Upper lobe of right lung (tissue), 1 donor: ENCODE results near the gene WRAP53. TPM values are rescaled to one million over a fixed set of nuclear protein-coding genes. Genes with fewer than 3 reads are reported as not detected.

ENCODE experiments used
- ATAC-seq: fragments of 200-7000 bp; cut with Tn5 transposase; one replicate; pipeline ENCODE4 v1.9.1; 2020; ENCODE audit warnings: mild to moderate bottlenecking, moderate library complexity
- DNase-seq: peaks from one replicate; pipeline ENCODE4 v3.0.0-alpha.2; 2020
- H3K27ac ChIP-seq: fragments of 200-600 bp; one replicate; pipeline ENCODE4 v1.8.0; 2022
- H3K27me3 ChIP-seq: fragments of 200-600 bp; one replicate; pipeline ENCODE4 v1.8.0; 2022; ENCODE audit warnings: mild to moderate bottlenecking
- H3K36me3 ChIP-seq: fragments of 200-600 bp; one replicate; pipeline ENCODE4 v1.8.0; 2022
- H3K4me1 ChIP-seq: fragments of 200-600 bp; one replicate; pipeline ENCODE4 v1.8.0; 2022
- H3K4me3 ChIP-seq: fragments of 200-600 bp; one replicate; pipeline ENCODE4 v1.8.0; 2022; ENCODE audit warnings: mild to moderate bottlenecking
- H3K9me3 ChIP-seq: fragments of 200-600 bp; one replicate; pipeline ENCODE4 v1.8.0; 2022
- CTCF ChIP-seq: fragments of 200-600 bp; IDR thresholded peaks from one replicate; pipeline ENCODE4 v1.8.0; 2022; ENCODE audit warnings: antibody characterized with exemption
- intact Hi-C: fragments of 100-400 bp; cut with DNase I; formaldehyde crosslinking; loops from one replicate; pipeline ENCODE4 v1.11.0; 2022
- total RNA-seq: library from RNA; stranded (reverse); fragmentation: NEBNext Ultra II Directional; extraction: Animal tissue kit (Norgen Biotek cat#: 25700); gene quantifications from one replicate; pipeline ENCODE4 v1.2.1, GENCODE V29; 2021
- donor health status: DM: no; HTN: yes; CAD: no; lungs with severe emphysema.

WRAP53 gene
- total RNA-seq, 1 donor from 2014 or later, result 5.7 TPM

GRCh38 chr17:7710301-7710700, 22.0 kb downstream of the WRAP53 start:
- H3K27me3 ChIP-seq, result peaks cover 61% of the 10 kb centered on the region
- TF ChIP-seq CTCF, result no peak

DNA sequence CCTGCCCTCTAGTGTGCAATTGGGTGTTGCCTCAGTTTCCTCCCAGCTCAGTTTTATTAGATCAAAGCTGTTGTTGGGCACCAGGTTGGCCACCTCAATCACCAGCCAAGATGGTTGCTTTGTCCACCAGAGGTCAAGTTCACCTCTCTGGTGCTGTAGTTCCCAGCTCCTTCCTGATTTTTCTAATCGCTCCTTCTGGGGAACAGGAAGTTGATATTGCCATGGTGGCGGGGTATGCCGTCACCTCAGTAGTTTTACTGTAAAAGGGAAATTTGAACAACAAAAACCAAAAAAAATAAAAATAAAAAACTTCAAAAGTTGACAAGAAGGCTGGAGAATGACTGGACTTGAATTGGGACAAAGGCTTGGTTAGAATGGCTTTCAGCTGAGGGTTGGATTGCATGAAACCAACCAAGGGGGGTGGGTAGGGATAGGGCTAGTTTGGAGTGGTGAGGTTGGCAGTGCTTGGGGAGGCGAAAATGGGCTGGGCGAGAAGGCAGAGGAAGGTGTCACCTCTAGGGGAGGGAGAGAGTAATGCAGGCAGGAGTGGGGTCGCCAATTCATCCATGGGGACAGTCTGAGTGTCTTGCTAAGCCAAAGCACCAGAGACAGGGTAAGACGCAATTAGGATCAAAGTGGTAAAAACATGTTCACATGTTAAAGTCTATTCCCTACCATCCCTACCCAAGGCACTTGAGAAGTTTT, 22.9 kb downstream of the WRAP53 start:
- intact Hi-C loops, result no loop called here
- no peak for TF ChIP-seq CTCF

More at GRCh38 chr17:7710301-7710700, 22.0 kb downstream of the WRAP53 start:
- H3K4me1 ChIP-seq, result peaks cover 2% of the 10 kb centered on the region
- intact Hi-C loops, result no loop called here
- no peak overlapping the region for H3K4me3 ChIP-seq
- ATAC-seq (peak; percentile 28), DNase-seq (no peak)
- no peaks in the 10 kb centered on the region for H3K36me3 ChIP-seq
- H3K27ac ChIP-seq, result no peak overlapping the region
- H3K9me3 ChIP-seq, result no peaks in the 10 kb centered on the region

DNA sequence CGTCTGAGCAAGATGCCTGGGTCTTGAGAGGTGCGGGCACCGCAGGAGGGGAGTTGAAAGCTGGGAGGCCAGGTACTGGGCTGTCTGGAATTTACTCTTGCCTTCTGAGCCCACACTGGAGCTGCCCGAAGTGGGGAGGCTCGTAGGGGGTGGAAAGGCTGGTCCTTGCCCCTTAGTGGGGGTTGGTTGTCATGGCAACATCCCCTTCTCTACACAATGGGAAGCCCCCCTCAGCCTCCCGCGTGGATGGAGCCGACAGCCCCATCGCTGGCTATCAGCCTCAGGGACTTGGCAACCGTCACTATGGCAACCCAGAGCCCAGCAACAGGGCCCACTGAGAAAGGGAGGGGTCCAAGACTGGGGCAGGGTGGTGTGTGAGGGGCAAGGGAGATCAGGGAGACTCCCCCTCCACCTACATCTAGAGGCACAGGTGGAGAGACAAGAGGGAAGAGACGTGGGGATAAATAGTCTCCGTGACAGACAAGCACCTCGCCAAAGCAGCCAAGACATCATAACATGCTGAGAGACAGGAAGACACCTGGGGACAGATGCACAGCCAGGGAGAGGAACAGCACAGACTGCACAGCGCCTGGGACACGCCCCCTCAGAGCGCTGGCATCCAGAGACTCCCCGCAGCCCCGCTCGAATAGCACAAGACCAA, 24.0 kb downstream of the WRAP53 start:
- Histone ChIP-seq H3K4me1 (peaks cover 6% of the 10 kb centered on the region), H3K4me3 (no peak overlapping the region), H3K27ac (no peak overlapping the region), H3K36me3 (no peaks in the 10 kb centered on the region), H3K27me3 (peaks cover 57% of the 10 kb centered on the region), H3K9me3 (no peaks in the 10 kb centered on the region)
- DNase-seq (no peak), ATAC-seq (no peak)
- intact Hi-C loops, result no loop called here
- TF ChIP-seq CTCF, result no peak

More for the DNA sequence above, 22.9 kb downstream of the WRAP53 start:
- DNase-seq, result no peak
- H3K9me3 ChIP-seq, result no peaks in the 10 kb centered on the region
- no peak for ATAC-seq
- no peaks in the 10 kb centered on the region for H3K36me3 ChIP-seq
- H3K27ac ChIP-seq, result no peak overlapping the region
- no peaks in the 10 kb centered on the region for H3K4me1 ChIP-seq
- H3K4me3 ChIP-seq, result no peak overlapping the region
- H3K27me3 ChIP-seq, result peaks cover 61% of the 10 kb centered on the region

DNA sequence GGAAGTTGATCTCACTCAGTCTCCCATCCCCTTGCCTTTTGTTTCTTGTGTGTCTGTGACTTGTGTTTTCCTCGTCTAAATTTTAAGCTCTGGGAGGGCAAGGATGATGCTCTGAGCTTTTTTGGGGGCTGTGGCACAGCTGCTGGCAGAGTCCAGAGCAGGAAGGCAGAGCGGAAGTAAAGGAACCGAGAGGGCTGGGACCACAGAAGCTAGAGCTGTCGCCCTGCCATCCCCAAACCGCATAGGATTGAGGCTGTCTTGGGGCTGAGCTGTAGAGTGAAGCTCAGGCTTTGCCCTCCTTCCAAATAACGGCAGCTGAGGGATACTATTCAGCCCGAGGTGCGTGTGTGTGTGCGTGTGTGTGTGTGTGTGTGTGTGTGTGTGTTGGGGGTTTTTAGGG, 25.5 kb downstream of the WRAP53 start:
- no peak overlapping the region for H3K27ac ChIP-seq
- TF ChIP-seq CTCF, result no peak
- H3K27me3 ChIP-seq, result peaks cover 44% of the 10 kb centered on the region
- H3K36me3 ChIP-seq, result no peaks in the 10 kb centered on the region
- no peak for DNase-seq
- H3K4me1 ChIP-seq, result peaks cover 6% of the 10 kb centered on the region
- no peak for ATAC-seq
- intact Hi-C loops, result no loop called here
- no peaks in the 10 kb centered on the region for H3K9me3 ChIP-seq
- no peak overlapping the region for H3K4me3 ChIP-seq

DNA sequence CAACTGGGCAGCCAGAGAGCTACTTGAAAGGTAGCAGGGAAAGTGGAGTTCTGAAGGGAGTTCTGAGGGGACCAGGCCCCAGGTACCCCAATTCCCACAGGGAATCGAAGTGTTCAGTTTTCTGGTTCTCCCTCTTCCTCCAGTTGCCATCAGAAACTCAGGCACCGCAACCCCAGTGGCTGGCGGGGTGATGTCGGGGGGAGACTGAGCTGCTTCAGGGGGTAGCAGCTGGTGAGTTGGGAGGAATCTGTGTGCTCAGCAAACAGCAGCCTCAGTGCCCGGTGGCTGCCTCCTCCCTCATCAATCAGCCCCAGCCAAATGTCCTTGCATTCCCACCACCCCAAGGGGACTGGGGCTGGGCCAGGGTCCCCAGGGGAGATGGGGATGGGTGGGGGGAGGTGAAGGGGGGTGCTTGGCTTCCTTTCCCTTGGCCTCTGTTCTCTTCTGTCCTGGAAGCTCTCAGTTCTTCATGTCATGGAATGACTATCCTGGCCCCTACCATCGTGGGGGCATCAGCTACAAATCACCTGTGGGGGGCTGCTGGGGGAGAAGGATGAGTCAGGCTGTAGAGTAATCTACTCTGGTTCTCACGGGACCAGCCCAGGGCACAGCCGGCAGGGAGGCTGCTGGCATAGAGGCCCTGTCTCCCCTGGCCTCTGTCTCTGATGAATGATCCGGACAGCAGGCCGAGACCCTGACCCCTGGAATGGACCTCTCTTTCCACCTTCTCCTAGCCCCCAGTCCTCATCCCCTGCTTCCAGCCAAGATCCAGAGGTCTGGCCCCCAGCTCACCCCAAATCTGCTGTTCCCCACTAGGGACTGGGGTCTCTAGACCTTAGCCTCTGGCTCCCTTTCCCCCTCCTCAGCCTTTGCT, 26.7 kb downstream of the WRAP53 start:
- no peak for ATAC-seq
- DNase-seq, result no peak
- Histone ChIP-seq H3K4me1 (peaks cover 6% of the 10 kb centered on the region), H3K27ac (no peak overlapping the region), H3K27me3 (peaks cover 43% of the 10 kb centered on the region), H3K36me3 (no peaks in the 10 kb centered on the region), H3K9me3 (no peaks in the 10 kb centered on the region), H3K4me3 (no peak overlapping the region)
- intact Hi-C loops, result no loop called here
- no peak for TF ChIP-seq CTCF
